ENCODE data around the gene PDCL2. TPM values are rescaled to one million over a fixed set of nuclear protein-coding genes. Genes with fewer than 3 reads are reported as not detected.

PDCL2 gene
- total and polyA plus RNA-seq, 2 donors (not counting 1 experiment from before 2014, with no cell fraction given) = not detected

DNA sequence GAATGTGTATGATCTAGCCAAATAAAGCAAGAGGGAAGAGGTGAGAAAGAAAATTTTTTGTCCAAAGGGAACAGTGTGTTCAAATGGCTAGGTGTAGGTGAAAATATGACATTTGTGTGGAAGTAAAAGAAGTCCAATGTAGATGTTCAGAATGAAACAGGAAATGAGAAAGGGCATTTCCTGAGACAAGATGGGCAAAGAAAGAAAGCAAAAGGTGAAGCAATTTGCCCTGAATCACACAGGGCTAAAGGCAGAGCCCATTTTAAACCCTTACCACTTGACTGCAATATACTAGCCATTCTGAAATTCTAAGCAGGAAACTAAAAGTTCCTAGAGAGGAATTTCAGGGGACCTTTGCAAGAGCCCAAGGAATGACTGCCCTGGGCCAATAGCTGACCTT is 81.4 kb downstream of the PDCL2 start:
- Histone ChIP-seq H3K9ac (ENCODE audit: low read length) (no peak overlapping the region), H3K4me2 (replicated peaks; ENCODE audit: low read depth, low read length, poor library complexity, severe bottlenecking) (no peak overlapping the region), H4K20me1 (ENCODE audit: control insufficient read depth, insufficient read depth, low read length, poor library complexity, severe bottlenecking) (no peaks in the 10 kb centered on the region), H3K27me3 (replicated peaks in 1 of 4; ENCODE audit: control extremely low read depth in 1 of 4, control insufficient read depth in 3 of 4, insufficient read depth in 4 of 4, low read length in 3 of 4) (no peaks in the 10 kb centered on the region), H3K4me1 (ENCODE audit: control insufficient read depth in 2 of 2, insufficient read depth in 2 of 2, low read length in 2 of 2) (peaks cover 4 to 10% of the 10 kb centered on the region in 2 donors), H2AFZ (ENCODE audit: insufficient read depth, low read depth, low read length, poor library complexity, severe bottlenecking) (no peak overlapping the region), H3K27ac (ENCODE audit: low read length in 2 of 2) (no peak overlapping the region), H3K79me2 (ENCODE audit: control insufficient read depth, insufficient read depth, low read length) (no peaks in the 10 kb centered on the region), H3K9me3 (ENCODE audit: control extremely low read depth in 1 of 3, control insufficient read depth in 2 of 3, insufficient read depth in 1 of 3, low read length in 2 of 3) (no peaks in the 10 kb centered on the region), H3K4me3 (ENCODE audit: control extremely low read depth in 1 of 5, extremely low read depth in 1 of 5, insufficient read depth in 1 of 5, low read depth in 2 of 5, low read length in 4 of 5) (no peak overlapping the region), H3K36me3 (replicated peaks in 1 of 2; ENCODE audit: control extremely low read depth in 1 of 2, control insufficient read depth in 1 of 2, extremely low read depth in 1 of 2, insufficient read depth in 2 of 2, low read length in 1 of 2) (peaks cover 4 to 9% of the 10 kb centered on the region in 2 experiments)
- intact Hi-C loops (cut with micrococcal nuclease) = no loop called here
- DNase-seq (no peak), ATAC-seq (ENCODE audit: low read depth) (no peak)
- peaks cover 17% of the 10 kb centered on the region for H3K4me1 Mint-ChIP-seq
- no peak overlapping the region for H3K4me3 Mint-ChIP-seq
- POLR2A ChIA-PET = no interaction called here
- H3K27me3 Mint-ChIP-seq = no peaks in the 10 kb centered on the region
- CTCF ChIA-PET = no interaction called here
- peaks cover 2% of the 10 kb centered on the region for H3K9me3 Mint-ChIP-seq (ENCODE audit: insufficient read depth)
- H3K27ac Mint-ChIP-seq = no peak overlapping the region
- TF ChIP-seq, protein P1, sequence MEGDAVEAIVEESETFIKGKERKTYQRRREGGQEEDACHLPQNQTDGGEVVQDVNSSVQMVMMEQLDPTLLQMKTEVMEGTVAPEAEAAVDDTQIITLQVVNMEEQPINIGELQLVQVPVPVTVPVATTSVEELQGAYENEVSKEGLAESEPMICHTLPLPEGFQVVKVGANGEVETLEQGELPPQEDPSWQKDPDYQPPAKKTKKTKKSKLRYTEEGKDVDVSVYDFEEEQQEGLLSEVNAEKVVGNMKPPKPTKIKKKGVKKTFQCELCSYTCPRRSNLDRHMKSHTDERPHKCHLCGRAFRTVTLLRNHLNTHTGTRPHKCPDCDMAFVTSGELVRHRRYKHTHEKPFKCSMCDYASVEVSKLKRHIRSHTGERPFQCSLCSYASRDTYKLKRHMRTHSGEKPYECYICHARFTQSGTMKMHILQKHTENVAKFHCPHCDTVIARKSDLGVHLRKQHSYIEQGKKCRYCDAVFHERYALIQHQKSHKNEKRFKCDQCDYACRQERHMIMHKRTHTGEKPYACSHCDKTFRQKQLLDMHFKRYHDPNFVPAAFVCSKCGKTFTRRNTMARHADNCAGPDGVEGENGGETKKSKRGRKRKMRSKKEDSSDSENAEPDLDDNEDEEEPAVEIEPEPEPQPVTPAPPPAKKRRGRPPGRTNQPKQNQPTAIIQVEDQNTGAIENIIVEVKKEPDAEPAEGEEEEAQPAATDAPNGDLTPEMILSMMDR (IDR thresholded peaks at IDR 0.05) = no peak
- no peak for TF ChIP-seq EZH2 (IDR thresholded peaks at IDR 0.05; ENCODE audit: borderline replicate concordance, insufficient read depth, low read depth, low read length, poor library complexity, severe bottlenecking)

DNA sequence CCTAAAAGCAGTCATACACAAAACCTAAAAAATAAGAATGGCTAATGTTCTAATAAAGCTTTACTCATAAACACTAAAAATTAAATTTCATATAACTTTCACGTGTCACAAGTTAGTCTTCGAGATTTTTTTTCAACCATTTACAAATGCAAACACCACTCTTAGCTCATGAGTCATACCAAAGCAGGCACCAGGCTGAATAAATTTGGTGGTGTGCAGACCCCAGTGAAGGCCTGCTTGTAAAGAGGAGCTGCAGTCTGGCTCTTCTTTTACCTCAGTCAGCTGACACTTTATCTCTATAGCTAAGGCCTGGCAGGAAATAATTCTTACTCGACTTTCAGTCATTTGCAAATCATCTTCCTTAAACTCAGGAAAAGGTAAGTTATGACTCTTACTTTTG is 82.8 kb downstream of the PDCL2 start:
- H3K36me3 ChIP-seq (replicated peaks in 1 of 2; ENCODE audit: control extremely low read depth in 1 of 2, control insufficient read depth in 1 of 2, extremely low read depth in 1 of 2, insufficient read depth in 2 of 2, low read length in 1 of 2) = peaks cover 4 to 9% of the 10 kb centered on the region in 2 experiments
- peaks cover 17% of the 10 kb centered on the region for H3K4me1 Mint-ChIP-seq
- H3K9me3 Mint-ChIP-seq (ENCODE audit: insufficient read depth) = peaks cover 2% of the 10 kb centered on the region
- no peak overlapping the region for H3K27ac Mint-ChIP-seq
- no peak overlapping the region for H3K9ac ChIP-seq (ENCODE audit: low read length)
- ChIA-PET POLR2A (no interaction called here), CTCF (interaction anchor here (0.6 kb wide), 1 partner anchor 361 kb away, joined by 3 read pairs; no protein-coding TSS in a partner anchor)
- intact Hi-C loops (cut with micrococcal nuclease) = no loop called here
- H3K27me3 Mint-ChIP-seq = no peaks in the 10 kb centered on the region
- H4K20me1 ChIP-seq (ENCODE audit: control insufficient read depth, insufficient read depth, low read length, poor library complexity, severe bottlenecking) = no peaks in the 10 kb centered on the region
- no peaks in the 10 kb centered on the region for H3K27me3 ChIP-seq (replicated peaks in 1 of 4; ENCODE audit: control extremely low read depth in 1 of 4, control insufficient read depth in 3 of 4, insufficient read depth in 4 of 4, low read length in 3 of 4)
- no peak overlapping the region for H3K27ac ChIP-seq (ENCODE audit: low read length in 2 of 2)
- no peak for ATAC-seq (ENCODE audit: low read depth)
- H3K9me3 ChIP-seq (ENCODE audit: control extremely low read depth in 1 of 3, control insufficient read depth in 2 of 3, insufficient read depth in 1 of 3, low read length in 2 of 3) = no peaks in the 10 kb centered on the region
- no peaks in the 10 kb centered on the region for H3K79me2 ChIP-seq (ENCODE audit: control insufficient read depth, insufficient read depth, low read length)
- no CpG with 5 or more reads among the region's 3 CpGs for WGBS (ENCODE audit: insufficient coverage)
- no peak overlapping the region for H3K4me3 Mint-ChIP-seq
- peaks cover 4 to 10% of the 10 kb centered on the region in 2 donors for H3K4me1 ChIP-seq (ENCODE audit: control insufficient read depth in 2 of 2, insufficient read depth in 2 of 2, low read length in 2 of 2)
- TF ChIP-seq, protein P1 (IDR thresholded peaks at IDR 0.05) = no peak
- no peak for TF ChIP-seq EZH2 (IDR thresholded peaks at IDR 0.05; ENCODE audit: borderline replicate concordance, insufficient read depth, low read depth, low read length, poor library complexity, severe bottlenecking)
- DNase-seq = no peak
- no peak overlapping the region for H3K4me3 ChIP-seq (ENCODE audit: control extremely low read depth in 1 of 5, extremely low read depth in 1 of 5, insufficient read depth in 1 of 5, low read depth in 2 of 5, low read length in 4 of 5)
- H3K4me2 ChIP-seq (replicated peaks; ENCODE audit: low read depth, low read length, poor library complexity, severe bottlenecking) = no peak overlapping the region
- H2AFZ ChIP-seq (ENCODE audit: insufficient read depth, low read depth, low read length, poor library complexity, severe bottlenecking) = no peak overlapping the region
